ENCODE data around the gene HEPACAM2. TPM values are rescaled to one million over a fixed set of nuclear protein-coding genes. Genes with fewer than 3 reads are reported as not detected.
A peak's percentile ranks its signal among the peaks of the same experiment; 100 is the strongest.

Gene HEPACAM2
- total RNA-seq, 1 donor from 2014 or later = not detected

- DNase-seq (ENCODE audit: low read depth) = no peak
- H3K4me3 ChIP-seq (ENCODE audit: insufficient read depth, low read depth, low read length) = no peak overlapping the region
- TF ChIP-seq EZH2 (IDR thresholded peaks at IDR 0.05; ENCODE audit: insufficient read depth, low read length) (no peak), CTCF (IDR thresholded peaks at IDR 0.05; ENCODE audit: insufficient read depth, low read depth, low read length) (no peak)
- H2AFZ ChIP-seq (ENCODE audit: low read depth, low read length) = no peak overlapping the region
- no peaks in the 10 kb centered on the region for H3K36me3 ChIP-seq (ENCODE audit: insufficient read depth, low read length)
- no peaks in the 10 kb centered on the region for H3K9me3 ChIP-seq (ENCODE audit: insufficient read depth, low read depth, low read length)
- H3K4me3 Mint-ChIP-seq (ENCODE audit: unreplicated experiment) = no peak overlapping the region
- H3K79me2 ChIP-seq (ENCODE audit: insufficient read depth, low read length) = no peaks in the 10 kb centered on the region
- no peaks in the 10 kb centered on the region for H3K36me3 Mint-ChIP-seq (ENCODE audit: low read depth, unreplicated experiment)
- H3K4me1 Mint-ChIP-seq (ENCODE audit: low read depth, unreplicated experiment) = peaks cover 2% of the 10 kb centered on the region
- no peaks in the 10 kb centered on the region for H3K27me3 Mint-ChIP-seq (ENCODE audit: low read depth, unreplicated experiment)
- H3K27ac Mint-ChIP-seq (ENCODE audit: unreplicated experiment) = no peak overlapping the region
- H3K9ac ChIP-seq (ENCODE audit: low read length) = no peak overlapping the region
- H3K4me2 ChIP-seq (ENCODE audit: low read length) = no peak overlapping the region
- no peak overlapping the region for H3K27ac ChIP-seq (ENCODE audit: low read depth, low read length)
- H3K9me3 Mint-ChIP-seq (ENCODE audit: unreplicated experiment) = peaks cover 12% of the 10 kb centered on the region
- no peaks in the 10 kb centered on the region for H3K27me3 ChIP-seq (ENCODE audit: insufficient read depth, low read length)
- FAIRE-seq = no peak
- H3K4me1 ChIP-seq (ENCODE audit: insufficient read depth, low read length) = no peaks in the 10 kb centered on the region
- no peaks in the 10 kb centered on the region for H4K20me1 ChIP-seq (ENCODE audit: insufficient read depth, low read length)
These were observed 65.0 kb downstream of the HEPACAM2 start for GRCh38 chr7:93161181-93161762.

GRCh38 chr7:93160410-93160809 lies 65.9 kb downstream of the HEPACAM2 start:
- Histone ChIP-seq H3K4me1 (ENCODE audit: insufficient read depth, low read length) (no peaks in the 10 kb centered on the region), H3K27me3 (ENCODE audit: insufficient read depth, low read length) (no peaks in the 10 kb centered on the region), H3K9me3 (ENCODE audit: insufficient read depth, low read depth, low read length) (no peaks in the 10 kb centered on the region), H3K4me3 (ENCODE audit: insufficient read depth, low read depth, low read length) (no peak overlapping the region), H3K79me2 (ENCODE audit: insufficient read depth, low read length) (no peaks in the 10 kb centered on the region), H3K27ac (ENCODE audit: low read depth, low read length) (no peak overlapping the region), H3K9ac (ENCODE audit: low read length) (no peak overlapping the region), H4K20me1 (ENCODE audit: insufficient read depth, low read length) (no peaks in the 10 kb centered on the region), H2AFZ (ENCODE audit: low read depth, low read length) (no peak overlapping the region), H3K4me2 (ENCODE audit: low read length) (no peak overlapping the region), H3K36me3 (ENCODE audit: insufficient read depth, low read length) (no peaks in the 10 kb centered on the region)
- DNase-seq (ENCODE audit: low read depth) (peak; percentile 61), FAIRE-seq (no peak)
- Mint-ChIP-seq H3K27ac (ENCODE audit: unreplicated experiment) (no peak overlapping the region), H3K4me1 (ENCODE audit: low read depth, unreplicated experiment) (peaks cover 2% of the 10 kb centered on the region), H3K27me3 (ENCODE audit: low read depth, unreplicated experiment) (no peaks in the 10 kb centered on the region), H3K4me3 (ENCODE audit: unreplicated experiment) (no peak overlapping the region), H3K36me3 (ENCODE audit: low read depth, unreplicated experiment) (no peaks in the 10 kb centered on the region), H3K9me3 (ENCODE audit: unreplicated experiment) (peaks cover 11% of the 10 kb centered on the region)
- TF ChIP-seq CTCF (IDR thresholded peaks at IDR 0.05; ENCODE audit: insufficient read depth, low read depth, low read length) (no peak), EZH2 (IDR thresholded peaks at IDR 0.05; ENCODE audit: insufficient read depth, low read length) (no peak)

- Histone ChIP-seq H3K9ac (ENCODE audit: low read length) (no peak overlapping the region), H3K4me1 (ENCODE audit: insufficient read depth, low read length) (no peaks in the 10 kb centered on the region), H3K79me2 (ENCODE audit: insufficient read depth, low read length) (no peaks in the 10 kb centered on the region), H2AFZ (ENCODE audit: low read depth, low read length) (no peak overlapping the region), H3K4me2 (ENCODE audit: low read length) (no peak overlapping the region), H3K27ac (ENCODE audit: low read depth, low read length) (no peak overlapping the region), H3K4me3 (ENCODE audit: insufficient read depth, low read depth, low read length) (no peak overlapping the region), H3K36me3 (ENCODE audit: insufficient read depth, low read length) (no peaks in the 10 kb centered on the region), H3K9me3 (ENCODE audit: insufficient read depth, low read depth, low read length) (no peaks in the 10 kb centered on the region), H4K20me1 (ENCODE audit: insufficient read depth, low read length) (no peaks in the 10 kb centered on the region), H3K27me3 (ENCODE audit: insufficient read depth, low read length) (no peaks in the 10 kb centered on the region)
- H3K4me3 Mint-ChIP-seq (ENCODE audit: unreplicated experiment) = no peak overlapping the region
- FAIRE-seq = no peak
- peaks cover 2% of the 10 kb centered on the region for H3K4me1 Mint-ChIP-seq (ENCODE audit: low read depth, unreplicated experiment)
- H3K9me3 Mint-ChIP-seq (ENCODE audit: unreplicated experiment) = peaks cover 11% of the 10 kb centered on the region
- H3K36me3 Mint-ChIP-seq (ENCODE audit: low read depth, unreplicated experiment) = no peaks in the 10 kb centered on the region
- no peak overlapping the region for H3K27ac Mint-ChIP-seq (ENCODE audit: unreplicated experiment)
- peak; percentile 28 for DNase-seq (ENCODE audit: low read depth)
- TF ChIP-seq EZH2 (IDR thresholded peaks at IDR 0.05; ENCODE audit: insufficient read depth, low read length) = no peak
- no peak for TF ChIP-seq CTCF (IDR thresholded peaks at IDR 0.05; ENCODE audit: insufficient read depth, low read depth, low read length)
- H3K27me3 Mint-ChIP-seq (ENCODE audit: low read depth, unreplicated experiment) = no peaks in the 10 kb centered on the region
These were observed 66.8 kb downstream of the HEPACAM2 start for GRCh38 chr7:93159490-93159889.

Data from astrocyte (in vitro differentiated cells and primary cell).